Measurements from ENCODE around the gene SMTN.
"Not testable (repeated sequence)": the region's sequence is repeated elsewhere in the genome, so short reads cannot be mapped to it uniquely, and the experiment has no call there.

Gene SMTN

DNA sequence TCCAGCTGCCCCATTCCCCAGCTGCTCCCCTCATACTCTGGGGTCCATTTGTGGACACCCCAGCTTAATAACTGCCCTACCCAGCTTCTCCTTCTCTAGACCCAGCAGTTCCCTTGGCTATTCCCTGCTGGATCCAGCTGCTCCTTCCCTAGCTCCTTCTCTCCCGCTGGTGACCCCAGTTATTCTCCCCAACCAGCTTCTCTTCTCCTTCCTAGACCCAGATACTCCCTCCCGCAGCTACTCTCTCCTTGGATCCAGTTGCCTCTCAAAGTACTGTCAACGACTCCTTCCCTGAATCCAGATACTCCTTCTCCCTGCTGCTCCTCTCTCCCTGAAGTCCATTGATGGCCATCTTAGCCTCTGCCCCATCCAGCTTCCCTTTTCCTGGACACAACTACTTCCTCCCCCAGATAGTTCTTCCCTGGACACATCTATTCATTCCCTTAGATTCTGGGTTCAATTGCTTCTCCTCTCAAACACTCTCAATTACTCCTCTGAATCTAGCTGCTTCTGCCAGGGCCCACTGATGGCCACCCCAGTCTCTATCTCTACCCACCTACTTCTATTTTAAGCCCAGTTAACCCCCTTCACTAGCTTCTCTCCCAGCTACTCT, 14.6 kb downstream of the SMTN start:
- H3K9ac ChIP-seq (ENCODE audit: low read length): no peak overlapping the region
- no peaks in the 10 kb centered on the region for H3K4me1 ChIP-seq (ENCODE audit: insufficient read depth, low read length, severe bottlenecking)
- no peak overlapping the region for H3K27ac ChIP-seq (ENCODE audit: low read depth, low read length, poor library complexity, severe bottlenecking)
- H3K36me3 ChIP-seq (ENCODE audit: insufficient read depth, low read length): no peaks in the 10 kb centered on the region
- no peaks in the 10 kb centered on the region for H4K20me1 ChIP-seq (ENCODE audit: insufficient read depth, low read length)
- no peaks in the 10 kb centered on the region for H3K79me2 ChIP-seq (ENCODE audit: insufficient read depth, low read length)
- no peak overlapping the region for H2AFZ ChIP-seq (ENCODE audit: low read length)
- H3K4me3 ChIP-seq (ENCODE audit: low read depth, low read length, poor library complexity, severe bottlenecking): no peak overlapping the region
- no peaks in the 10 kb centered on the region for H3K27me3 ChIP-seq (ENCODE audit: insufficient read depth, low read length)
- no peaks in the 10 kb centered on the region for H3K9me3 ChIP-seq (ENCODE audit: low read length)
- no peaks in the 10 kb centered on the region for H3K9me2 ChIP-seq (ENCODE audit: low read depth, low read length)
- no peak for TF ChIP-seq EZH2 (IDR thresholded peaks at IDR 0.05; ENCODE audit: borderline replicate concordance, low read length)
- TF ChIP-seq, protein P1, sequence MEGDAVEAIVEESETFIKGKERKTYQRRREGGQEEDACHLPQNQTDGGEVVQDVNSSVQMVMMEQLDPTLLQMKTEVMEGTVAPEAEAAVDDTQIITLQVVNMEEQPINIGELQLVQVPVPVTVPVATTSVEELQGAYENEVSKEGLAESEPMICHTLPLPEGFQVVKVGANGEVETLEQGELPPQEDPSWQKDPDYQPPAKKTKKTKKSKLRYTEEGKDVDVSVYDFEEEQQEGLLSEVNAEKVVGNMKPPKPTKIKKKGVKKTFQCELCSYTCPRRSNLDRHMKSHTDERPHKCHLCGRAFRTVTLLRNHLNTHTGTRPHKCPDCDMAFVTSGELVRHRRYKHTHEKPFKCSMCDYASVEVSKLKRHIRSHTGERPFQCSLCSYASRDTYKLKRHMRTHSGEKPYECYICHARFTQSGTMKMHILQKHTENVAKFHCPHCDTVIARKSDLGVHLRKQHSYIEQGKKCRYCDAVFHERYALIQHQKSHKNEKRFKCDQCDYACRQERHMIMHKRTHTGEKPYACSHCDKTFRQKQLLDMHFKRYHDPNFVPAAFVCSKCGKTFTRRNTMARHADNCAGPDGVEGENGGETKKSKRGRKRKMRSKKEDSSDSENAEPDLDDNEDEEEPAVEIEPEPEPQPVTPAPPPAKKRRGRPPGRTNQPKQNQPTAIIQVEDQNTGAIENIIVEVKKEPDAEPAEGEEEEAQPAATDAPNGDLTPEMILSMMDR (IDR thresholded peaks at IDR 0.05; ENCODE audit: low read length): no peak
- no peak overlapping the region for H3K4me2 ChIP-seq (ENCODE audit: low read length)
- H3F3A ChIP-seq (ENCODE audit: insufficient read depth, low read length): no peaks in the 10 kb centered on the region

DNA sequence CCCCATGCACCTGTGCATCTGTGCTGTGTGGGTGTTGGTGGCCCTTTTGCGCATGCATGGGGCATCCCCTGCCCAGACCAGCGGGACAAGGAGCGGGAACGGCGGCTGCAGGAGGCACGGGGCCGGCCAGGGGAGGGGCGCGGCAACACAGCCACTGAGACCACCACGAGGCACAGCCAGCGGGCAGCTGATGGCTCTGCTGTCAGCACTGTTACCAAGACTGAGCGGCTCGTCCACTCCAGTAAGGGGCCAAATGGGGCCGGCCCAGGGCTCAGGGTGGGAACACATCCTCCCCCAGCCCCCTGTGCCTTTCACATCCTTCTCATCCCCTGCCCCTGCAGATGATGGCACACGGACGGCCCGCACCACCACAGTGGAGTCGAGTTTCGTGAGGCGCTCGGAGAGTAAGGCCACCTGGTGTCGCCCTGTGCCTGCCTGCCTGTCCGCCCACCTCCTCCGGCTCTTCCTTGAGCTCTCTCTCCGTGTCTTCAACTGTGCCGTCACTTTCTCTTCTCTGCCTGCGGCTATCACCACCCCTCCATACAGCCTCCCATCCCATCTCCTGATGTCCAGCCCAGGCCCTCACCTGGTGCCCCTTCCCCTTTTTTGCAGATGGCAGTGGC, 15.7 kb downstream of the SMTN start:
- no peaks in the 10 kb centered on the region for H3K9me2 ChIP-seq (ENCODE audit: low read depth, low read length)
- no peaks in the 10 kb centered on the region for H3K36me3 ChIP-seq (ENCODE audit: insufficient read depth, low read length)
- no peaks in the 10 kb centered on the region for H3K9me3 ChIP-seq (ENCODE audit: low read length)
- no peak overlapping the region for H3K27ac ChIP-seq (ENCODE audit: low read depth, low read length, poor library complexity, severe bottlenecking)
- no peaks in the 10 kb centered on the region for H3F3A ChIP-seq (ENCODE audit: insufficient read depth, low read length)
- no peaks in the 10 kb centered on the region for H4K20me1 ChIP-seq (ENCODE audit: insufficient read depth, low read length)
- H3K27me3 ChIP-seq (ENCODE audit: insufficient read depth, low read length): no peaks in the 10 kb centered on the region
- no peak overlapping the region for H2AFZ ChIP-seq (ENCODE audit: low read length)
- no peaks in the 10 kb centered on the region for H3K4me1 ChIP-seq (ENCODE audit: insufficient read depth, low read length, severe bottlenecking)
- H3K4me3 ChIP-seq (ENCODE audit: low read depth, low read length, poor library complexity, severe bottlenecking): no peak overlapping the region
- H3K9ac ChIP-seq (ENCODE audit: low read length): no peak overlapping the region
- TF ChIP-seq, protein P1 (IDR thresholded peaks at IDR 0.05; ENCODE audit: low read length): no peak
- TF ChIP-seq EZH2 (IDR thresholded peaks at IDR 0.05; ENCODE audit: borderline replicate concordance, low read length): no peak
- H3K79me2 ChIP-seq (ENCODE audit: insufficient read depth, low read length): no peaks in the 10 kb centered on the region
- H3K4me2 ChIP-seq (ENCODE audit: low read length): no peak overlapping the region

DNA sequence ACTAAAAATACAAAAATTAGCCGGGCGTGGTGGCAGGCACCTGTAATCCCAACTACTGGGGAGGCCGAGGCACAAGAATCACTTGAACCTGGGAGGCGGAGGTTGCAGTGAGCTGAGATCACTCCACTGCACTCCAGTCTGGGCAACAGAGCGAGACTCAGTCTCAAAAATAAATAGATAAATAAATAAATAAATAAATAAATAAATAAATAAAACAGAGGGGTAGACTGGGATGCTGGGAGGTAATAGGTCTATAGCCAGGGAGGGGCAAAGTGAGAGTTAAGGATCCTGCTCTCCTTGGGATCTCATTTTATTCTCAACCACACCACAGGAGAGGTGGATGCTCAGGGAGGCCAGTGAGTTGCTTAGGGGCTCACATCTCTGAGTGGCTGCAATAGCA, 16.4 kb downstream of the SMTN start:
- not testable (repeated sequence) for H3K4me2 ChIP-seq (ENCODE audit: low read length); H3K9ac ChIP-seq (ENCODE audit: low read length); H3F3A ChIP-seq (ENCODE audit: insufficient read depth, low read length); H3K4me3 ChIP-seq (ENCODE audit: low read depth, low read length, poor library complexity, severe bottlenecking); H3K27me3 ChIP-seq (ENCODE audit: insufficient read depth, low read length); H3K36me3 ChIP-seq (ENCODE audit: insufficient read depth, low read length); H3K9me3 ChIP-seq (ENCODE audit: low read length); H4K20me1 ChIP-seq (ENCODE audit: insufficient read depth, low read length); H3K79me2 ChIP-seq (ENCODE audit: insufficient read depth, low read length); H2AFZ ChIP-seq (ENCODE audit: low read length); H3K27ac ChIP-seq (ENCODE audit: low read depth, low read length, poor library complexity, severe bottlenecking); H3K4me1 ChIP-seq (ENCODE audit: insufficient read depth, low read length, severe bottlenecking); H3K9me2 ChIP-seq (ENCODE audit: low read depth, low read length)
